ENCODE measurements around the gene ADAMTSL1. TPM values are rescaled to one million over a fixed set of nuclear protein-coding genes. Genes with fewer than 3 reads are reported as not detected.

ADAMTSL1 gene
- total RNA-seq, 2 donors from 2014 or later = 1.5 TPM; not detected in 1

- no peaks in the 10 kb centered on the region for H3K27me3 Mint-ChIP-seq (ENCODE audit: insufficient read depth)
- DNase-seq = no peak
These were observed 17.2 kb upstream of the ADAMTSL1 start for GRCh38 chr9:18456624-18457237.

GRCh38 chr9:18457510-18457909 is 16.4 kb upstream of the ADAMTSL1 start:
- Histone ChIP-seq H3K4me3 (ENCODE audit: low read length) (no peak overlapping the region), H3K9me3 (ENCODE audit: control insufficient read depth, low read length) (no peaks in the 10 kb centered on the region), H3K27me3 (ENCODE audit: control insufficient read depth, insufficient read depth, low read length, poor library complexity, severe bottlenecking) (no peaks in the 10 kb centered on the region), H3K36me3 (ENCODE audit: control insufficient read depth, insufficient read depth, low read length) (no peaks in the 10 kb centered on the region), H3K9ac (ENCODE audit: extremely low read depth, low read length, poor library complexity, severe bottlenecking) (no peak overlapping the region), H3K4me1 (ENCODE audit: control insufficient read depth, insufficient read depth, low read length) (peaks cover 4% of the 10 kb centered on the region), H3K27ac (ENCODE audit: low read depth, low read length) (no peak overlapping the region)
- peaks cover 4% of the 10 kb centered on the region for H3K4me1 Mint-ChIP-seq
- DNase-seq = no peak
- H3K27ac Mint-ChIP-seq = no peak overlapping the region
- no peaks in the 10 kb centered on the region for H3K36me3 Mint-ChIP-seq (ENCODE audit: low read depth)
- no peaks in the 10 kb centered on the region for H3K27me3 Mint-ChIP-seq (ENCODE audit: insufficient read depth)
- no peak for TF ChIP-seq CTCF (conservative IDR thresholded peaks at IDR 0.05)
- WGBS, 2 experiments (ENCODE audit: insufficient coverage in 1 of 2, insufficient read length in 1 of 2) = 82% methylated on average over 1 of the region's 2 CpGs; no CpG with 5 or more reads in 1 of the 2 experiments
- no peaks in the 10 kb centered on the region for H3K9me3 Mint-ChIP-seq
- H3K4me3 Mint-ChIP-seq = no peak overlapping the region

More at GRCh38 chr9:18456624-18457237, 17.2 kb upstream of the ADAMTSL1 start:
- no peaks in the 10 kb centered on the region for H3K9me3 ChIP-seq (ENCODE audit: control insufficient read depth, low read length)
- Mint-ChIP-seq H3K9me3 (no peaks in the 10 kb centered on the region), H3K4me1 (peaks cover 4% of the 10 kb centered on the region), H3K36me3 (ENCODE audit: low read depth) (no peaks in the 10 kb centered on the region), H3K4me3 (no peak overlapping the region), H3K27ac (no peak overlapping the region)
- no peak for TF ChIP-seq CTCF (conservative IDR thresholded peaks at IDR 0.05)
- no peaks in the 10 kb centered on the region for H3K27me3 ChIP-seq (ENCODE audit: control insufficient read depth, insufficient read depth, low read length, poor library complexity, severe bottlenecking)
- no peaks in the 10 kb centered on the region for H3K36me3 ChIP-seq (ENCODE audit: control insufficient read depth, insufficient read depth, low read length)
- H3K4me1 ChIP-seq (ENCODE audit: control insufficient read depth, insufficient read depth, low read length) = peaks cover 4% of the 10 kb centered on the region
- 93 to 100% methylated on average over 1 to 3 of the region's 4 CpGs for WGBS, 2 experiments (ENCODE audit: insufficient coverage in 1 of 2, insufficient read length in 1 of 2)
- no peak overlapping the region for H3K9ac ChIP-seq (ENCODE audit: extremely low read depth, low read length, poor library complexity, severe bottlenecking)
- H3K4me3 ChIP-seq (ENCODE audit: low read length) = no peak overlapping the region
- no peak overlapping the region for H3K27ac ChIP-seq (ENCODE audit: low read depth, low read length)

GRCh38 chr9:18459962-18460584 is 13.9 kb upstream of the ADAMTSL1 start:
- peaks cover 4% of the 10 kb centered on the region for H3K4me1 Mint-ChIP-seq
- Histone ChIP-seq H3K9me3 (ENCODE audit: control insufficient read depth, low read length) (no peaks in the 10 kb centered on the region), H3K4me1 (ENCODE audit: control insufficient read depth, insufficient read depth, low read length) (no peaks in the 10 kb centered on the region), H3K27me3 (ENCODE audit: control insufficient read depth, insufficient read depth, low read length, poor library complexity, severe bottlenecking) (no peaks in the 10 kb centered on the region), H3K27ac (ENCODE audit: low read depth, low read length) (no peak overlapping the region), H3K4me3 (ENCODE audit: low read length) (no peak overlapping the region), H3K36me3 (ENCODE audit: control insufficient read depth, insufficient read depth, low read length) (no peaks in the 10 kb centered on the region), H3K9ac (ENCODE audit: extremely low read depth, low read length, poor library complexity, severe bottlenecking) (no peak overlapping the region)
- H3K9me3 Mint-ChIP-seq = no peaks in the 10 kb centered on the region
- no peak overlapping the region for H3K27ac Mint-ChIP-seq
- TF ChIP-seq CTCF (conservative IDR thresholded peaks at IDR 0.05) = no peak
- no peaks in the 10 kb centered on the region for H3K27me3 Mint-ChIP-seq (ENCODE audit: insufficient read depth)
- 91 to 100% methylated on average over 1 to 7 of the region's 7 CpGs for WGBS, 2 experiments (ENCODE audit: insufficient coverage in 1 of 2, insufficient read length in 1 of 2)
- DNase-seq = no peak
- no peaks in the 10 kb centered on the region for H3K36me3 Mint-ChIP-seq (ENCODE audit: low read depth)
- H3K4me3 Mint-ChIP-seq = no peak overlapping the region

Data from endodermal cell (in vitro differentiated cells).